NCI-H2196 treated with DMSO at 0.1 percent for 48 hours (cell line): ENCODE data around the gene ZNF681.
A peak's percentile ranks its signal among the peaks of the same experiment; 100 is the strongest.
"Not testable (repeated sequence)": the region's sequence is repeated elsewhere in the genome, so short reads cannot be mapped to it uniquely, and the experiment has no call there.

ENCODE experiments used
- DNase-seq: peaks from one replicate; lab custom pipeline; 2025; ENCODE audit not compliant: unreplicated experiment; lab: John Stamatoyannopoulos, UW

The ZNF681 gene

GRCh38 chr19:23758187-23759074 is at the start of gene ZNF681:
Gene ZNF681, minus strand, starts transcription at chr19:23758891. Its CDS starts 142 bp downstream, at chr19:23758749.
- peak; percentile 75 for DNase-seq

DNA sequence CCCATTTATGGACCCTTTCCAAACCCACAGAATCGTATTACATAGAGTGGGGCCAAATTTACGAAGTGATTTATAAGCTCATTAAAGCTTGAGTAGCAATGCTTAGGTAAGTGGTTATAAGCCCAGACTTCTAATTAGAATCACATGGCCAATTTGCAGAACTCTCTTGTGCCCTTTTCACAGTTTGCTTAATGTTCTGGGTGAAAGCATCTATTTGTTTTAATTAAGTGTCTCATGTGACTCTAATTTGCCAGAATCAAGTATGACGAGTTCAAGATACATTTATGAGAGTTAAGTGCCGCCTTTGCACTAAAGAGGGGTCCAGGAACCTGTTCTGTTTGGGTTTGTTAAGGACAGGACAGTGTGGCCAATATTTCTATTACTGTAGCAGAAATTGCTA is 46.0 kb upstream of the ZNF681 start:
- DNase-seq = no peak

GRCh38 chr19:23802290-23802689 is 43.6 kb upstream of the ZNF681 start:
- no peak for DNase-seq

DNA sequence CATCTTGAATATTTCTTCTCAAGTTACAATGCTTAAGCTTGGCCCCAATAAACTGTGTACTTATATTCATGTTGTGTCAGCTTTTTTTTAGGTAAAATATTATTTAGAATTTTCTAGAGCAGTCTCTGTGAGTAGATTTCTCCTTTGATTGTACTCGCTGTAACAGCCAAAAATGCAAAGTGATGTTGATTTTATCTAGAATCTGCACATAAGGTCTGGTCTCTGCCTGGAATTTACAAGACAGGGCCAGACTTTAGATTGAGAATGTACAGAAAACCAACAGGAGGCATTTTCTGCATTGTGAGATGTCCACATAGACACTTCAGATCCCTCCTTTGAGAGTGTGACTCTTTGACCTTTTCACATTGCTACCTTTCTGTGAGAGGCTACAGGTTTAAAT is 43.1 kb upstream of the ZNF681 start:
- DNase-seq = no peak

GRCh38 chr19:23800868-23801267 is 42.2 kb upstream of the ZNF681 start:
- DNase-seq = no peak

DNA sequence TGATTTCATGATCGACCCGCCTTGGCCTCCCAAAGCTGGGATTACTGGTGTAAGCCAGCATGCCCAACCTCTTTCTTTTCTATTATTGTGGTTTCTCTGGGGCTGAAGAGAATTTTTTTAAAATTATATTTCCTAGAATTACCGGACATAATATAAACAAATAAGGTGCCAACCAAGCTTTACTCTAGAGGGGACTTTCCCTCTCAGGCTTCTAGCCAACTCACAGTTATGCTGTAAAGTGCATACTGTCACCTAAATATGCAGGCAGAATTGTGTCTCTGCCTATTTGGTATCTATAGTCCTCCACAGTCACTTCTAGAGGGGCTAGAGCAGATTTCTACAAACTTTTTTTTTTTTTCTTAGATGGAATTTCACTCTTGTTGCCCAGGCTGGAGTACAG is 41.6 kb upstream of the ZNF681 start:
- no peak for DNase-seq

- no peak for DNase-seq
These were observed 40.6 kb upstream of the ZNF681 start for GRCh38 chr19:23799321-23799720.

DNA sequence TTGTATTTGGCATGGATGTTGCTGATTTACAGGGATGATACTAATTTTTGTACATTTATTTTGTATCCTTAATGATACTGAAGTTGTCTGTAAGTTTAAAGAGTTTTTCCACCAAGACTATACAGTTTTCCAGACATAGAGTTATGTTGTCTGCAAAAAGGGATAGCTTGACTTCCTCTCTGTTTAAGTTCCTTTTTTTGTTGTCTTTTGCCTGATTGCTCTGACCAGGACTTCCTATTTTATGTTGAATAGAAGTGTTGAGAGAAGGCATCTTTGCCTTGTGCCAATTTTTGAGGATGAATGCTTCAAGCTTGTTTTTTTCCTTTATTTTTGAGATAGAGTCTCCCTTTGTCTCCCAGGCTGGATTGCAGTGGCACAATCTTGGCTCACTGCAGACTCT is 36.8 kb upstream of the ZNF681 start:
- DNase-seq = no peak

GRCh38 chr19:23792784-23793183 is 34.1 kb upstream of the ZNF681 start:
- no peak for DNase-seq

DNA sequence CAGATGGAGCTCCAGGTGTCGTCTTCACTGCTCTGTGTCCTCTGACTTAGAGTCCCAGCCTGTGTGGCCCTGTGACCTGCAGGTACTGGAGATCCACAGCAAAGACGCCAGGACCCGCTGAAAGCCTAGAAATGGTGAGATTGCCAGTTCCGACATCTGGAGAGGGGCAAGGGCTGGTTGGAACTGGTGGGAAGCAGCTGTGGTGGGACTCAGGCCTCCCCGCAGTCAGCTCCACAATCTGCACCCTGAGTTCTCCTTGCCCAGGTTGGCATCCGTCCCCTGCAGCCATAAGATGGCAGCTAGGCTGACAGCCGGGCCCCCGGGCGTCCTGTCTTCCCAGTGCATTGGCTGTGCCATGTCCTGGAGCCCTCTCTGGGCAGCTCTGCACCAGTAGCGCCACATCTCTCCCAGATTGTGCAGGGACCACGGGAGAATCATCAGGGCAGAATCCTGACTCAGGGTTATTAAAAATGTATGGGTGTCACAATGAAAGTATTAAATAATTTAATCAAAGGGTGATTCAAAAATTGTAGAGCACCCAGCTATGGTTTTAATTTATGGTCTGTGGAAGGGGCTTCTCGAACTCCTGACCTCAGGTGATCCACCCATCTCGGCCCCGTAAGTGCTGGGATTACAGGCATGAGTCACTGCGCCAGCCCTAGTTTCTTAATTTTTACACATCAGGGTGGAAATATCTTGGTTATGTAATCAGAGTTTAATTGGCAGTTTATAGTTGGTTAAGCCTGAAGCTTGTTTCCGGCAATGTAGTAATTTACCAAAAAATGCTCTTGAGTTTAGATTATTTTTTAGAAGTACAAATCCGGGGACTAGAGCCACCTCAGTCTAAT is 32.2 kb upstream of the ZNF681 start:
- DNase-seq = no peak

GRCh38 chr19:23789246-23789645 is 30.6 kb upstream of the ZNF681 start:
- DNase-seq = no peak

DNA sequence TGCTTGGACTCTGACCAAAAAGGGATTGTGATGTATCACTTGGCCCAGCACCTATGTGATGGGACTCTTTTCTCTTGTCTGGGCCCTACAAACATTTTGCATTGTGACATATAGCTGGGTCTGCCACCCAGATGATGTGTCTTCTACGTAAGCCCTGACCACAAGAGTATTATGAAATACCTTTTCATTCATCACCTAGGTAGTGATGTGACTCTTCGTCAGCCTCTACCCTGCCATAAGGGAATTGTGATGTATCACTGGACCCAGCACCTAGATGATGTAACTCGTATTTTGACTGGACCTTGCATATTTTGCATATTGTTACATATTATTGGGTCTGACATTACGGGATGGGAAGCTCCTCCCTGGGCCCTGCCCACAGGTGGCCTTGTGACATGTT is 29.7 kb upstream of the ZNF681 start:
- DNase-seq = no peak

DNA sequence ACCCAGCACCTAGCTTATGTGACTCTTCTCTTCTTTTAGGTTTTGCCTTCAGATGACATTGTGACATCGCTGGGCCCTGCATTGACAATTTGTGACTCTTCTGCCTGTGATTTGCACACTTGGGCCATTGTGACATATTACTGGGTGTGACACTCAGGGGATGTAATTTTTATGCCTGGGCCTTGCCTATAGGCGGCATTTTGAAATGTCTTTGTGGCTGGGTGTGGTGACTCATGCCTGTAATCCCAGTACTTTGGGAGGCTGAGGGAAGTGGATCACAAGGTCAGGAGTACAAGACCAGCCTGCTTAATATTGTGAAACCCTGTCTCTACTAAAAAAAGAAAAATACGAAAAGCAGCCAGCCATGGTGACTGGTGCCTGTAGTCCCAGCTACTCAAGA is 28.4 kb upstream of the ZNF681 start:
- no peak for DNase-seq

DNA sequence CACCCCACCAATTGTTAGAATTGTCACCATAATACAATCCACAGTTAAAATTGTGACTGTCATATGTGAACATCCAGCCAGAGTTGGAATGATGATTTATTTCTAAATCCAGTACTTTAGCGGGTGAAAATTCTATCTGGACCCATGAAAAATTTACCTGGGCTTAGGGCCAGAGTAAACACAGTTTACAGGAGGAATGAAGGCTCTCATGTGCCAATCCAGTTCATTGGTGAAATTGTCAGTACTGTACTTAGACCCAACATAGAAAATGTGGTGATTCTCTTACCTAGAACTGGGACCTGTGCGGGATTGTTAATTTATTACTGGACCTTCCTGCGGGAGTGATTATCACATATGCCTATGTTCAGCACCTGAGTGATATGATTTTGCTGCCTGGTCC is 27.3 kb upstream of the ZNF681 start:
- no peak for DNase-seq

GRCh38 chr19:23784274-23784673 is 25.6 kb upstream of the ZNF681 start:
- DNase-seq = no peak

GRCh38 chr19:23783636-23784035 is 24.9 kb upstream of the ZNF681 start:
- DNase-seq = no peak

- no peak for DNase-seq
These were observed 21.0 kb upstream of the ZNF681 start for GRCh38 chr19:23779645-23780044.

DNA sequence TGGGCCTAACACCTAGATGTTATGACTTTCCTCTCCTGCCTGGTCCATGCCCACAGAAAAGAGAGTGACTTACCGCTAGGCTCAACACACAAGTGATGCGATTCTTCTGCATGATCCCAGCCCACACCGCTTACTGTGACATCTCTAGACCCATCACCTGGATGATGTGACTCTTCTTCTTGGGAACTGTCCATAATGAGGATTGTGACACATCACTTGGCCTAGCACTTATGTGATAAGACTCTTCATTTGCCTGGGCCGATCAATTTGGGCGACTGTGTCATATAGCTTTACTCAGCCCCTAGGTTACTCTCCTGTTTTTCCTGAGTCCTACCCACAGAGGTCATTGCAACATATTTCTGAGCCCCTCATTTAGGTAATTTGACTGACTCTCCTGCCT is 19.9 kb upstream of the ZNF681 start:
- DNase-seq = no peak

DNA sequence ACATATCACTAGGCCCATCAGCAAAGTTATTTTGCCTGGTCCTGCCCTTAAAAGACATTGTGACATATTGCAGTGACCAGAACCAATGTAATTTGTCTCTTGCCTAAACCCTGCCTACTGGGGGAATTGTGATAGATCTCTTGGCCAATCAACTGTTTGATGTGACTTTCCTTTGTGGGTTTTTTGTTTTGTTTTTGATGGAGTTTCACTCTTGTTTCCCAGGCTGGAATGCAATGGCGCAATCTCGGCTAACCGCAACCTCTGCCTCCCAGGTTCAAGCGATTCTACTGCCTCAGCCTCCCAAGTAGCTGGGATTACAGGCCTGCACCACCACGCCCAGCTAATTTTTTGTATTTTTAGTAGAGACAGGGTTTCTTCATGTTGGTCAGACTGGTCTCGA is 19.3 kb upstream of the ZNF681 start:
- not testable (repeated sequence) for DNase-seq

DNA sequence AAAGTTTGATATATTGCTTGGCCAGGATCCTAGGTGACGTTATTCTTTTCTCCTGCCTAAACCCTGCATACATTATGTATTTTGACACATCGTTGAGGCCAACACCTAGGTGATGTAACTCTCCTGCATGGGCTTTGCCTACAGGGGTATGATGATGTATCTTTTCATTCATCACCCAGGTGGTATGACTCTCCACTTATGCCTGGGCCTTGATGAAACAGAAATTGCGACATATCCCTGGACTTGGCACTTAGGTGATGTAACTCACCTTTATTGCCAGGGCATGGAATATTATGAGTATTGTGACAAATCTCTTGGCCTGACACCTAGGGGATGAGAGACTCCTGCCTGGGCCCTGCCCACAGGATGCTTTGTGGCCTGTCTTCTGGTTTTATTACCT is 18.5 kb upstream of the ZNF681 start:
- no peak for DNase-seq

GRCh38 chr19:23776507-23777205 is 18.0 kb upstream of the ZNF681 start:
- no peak for DNase-seq
